Karpas-422 (cell line): ENCODE results near the gene POLA1. TPM values are rescaled to one million over a fixed set of nuclear protein-coding genes. Genes with fewer than 3 reads are reported as not detected.

Experiments used
- DNase-seq: peaks from one replicate; pipeline ENCODE4 v3.0.0-alpha.2; 2015
- H2AFZ ChIP-seq: fragments of 200-600 bp; sonication (generic); 2 replicates; pipeline ENCODE4 v1.6.1; 2014; ENCODE audit warnings: antibody characterized with exemption, low read length, mixed read lengths
- H3K27ac ChIP-seq: fragments of 200-600 bp; sonication (generic); 2 replicates; pipeline ENCODE4 v1.5.1; 2014; ENCODE audit warnings: mild to moderate bottlenecking, low read length, moderate library complexity
- H3K27me3 ChIP-seq: fragments of 200-600 bp; sonication (generic); 2 replicates; pipeline ENCODE4 v1.6.1; 2014; ENCODE audit warnings: low read length, mixed read lengths
- H3K36me3 ChIP-seq: fragments of 200-600 bp; sonication (generic); 2 replicates; pipeline ENCODE4 v1.6.1; 2014; ENCODE audit warnings: low read length, mixed read lengths; ENCODE audit not compliant: insufficient read depth
- H3K4me1 ChIP-seq: fragments of 200-600 bp; sonication (generic); 2 replicates; pipeline ENCODE4 v1.6.1; 2014; ENCODE audit warnings: mild to moderate bottlenecking, low read length, mixed read lengths
- H3K4me2 ChIP-seq: fragments of 200-600 bp; sonication (generic); 2 replicates; pipeline ENCODE4 v1.6.1; 2014; ENCODE audit warnings: low read length, low read depth, mild to moderate bottlenecking; ENCODE audit not compliant: poor library complexity, severe bottlenecking
- H3K4me3 ChIP-seq: fragments of 200-600 bp; sonication (generic); 2 replicates; pipeline ENCODE4 v1.5.1; 2014; ENCODE audit warnings: mild to moderate bottlenecking, antibody characterized with exemption, low read length, mixed read lengths
- H3K79me2 ChIP-seq: fragments of 200-600 bp; sonication (generic); 2 replicates; pipeline ENCODE4 v1.6.1; 2014; ENCODE audit warnings: mild to moderate bottlenecking, low read length, mixed read lengths
- H3K9ac ChIP-seq: fragments of 200-600 bp; sonication (generic); 2 replicates; pipeline ENCODE4 v1.6.0; 2014; ENCODE audit warnings: low read length
- H3K9me2 ChIP-seq: fragments of 200-600 bp; sonication (generic), shearing (Covaris generic); replicated peaks from 2 replicates; pipeline ENCODE4 v1.6.0; 2014; ENCODE audit warnings: mild to moderate bottlenecking, low read length, moderate library complexity; ENCODE audit not compliant: insufficient read depth
- H3K9me3 ChIP-seq: fragments of 300-700, 200-600 bp; sonication (generic); 2 replicates; pipeline ENCODE4 v1.6.1; 2014; ENCODE audit warnings: low read length, mixed read lengths
- H4K20me1 ChIP-seq: fragments of 200-600 bp; sonication (generic); 2 replicates; pipeline ENCODE4 v1.6.1; 2014; ENCODE audit warnings: mild to moderate bottlenecking, antibody characterized with exemption, low read length, low read depth; ENCODE audit not compliant: insufficient read depth
- total RNA-seq: library from RNA; depleted of rRNA; stranded (reverse); fragments of >200 nt; shearing (Covaris generic); gene quantifications from 2 replicates; pipeline ENCODE4 v1.2.3, GENCODE V29; 2014; ENCODE audit warnings: low replicate concordance

POLA1 gene
- total RNA-seq, 1 experiment from 2014 or later: 26.7 TPM

DNA sequence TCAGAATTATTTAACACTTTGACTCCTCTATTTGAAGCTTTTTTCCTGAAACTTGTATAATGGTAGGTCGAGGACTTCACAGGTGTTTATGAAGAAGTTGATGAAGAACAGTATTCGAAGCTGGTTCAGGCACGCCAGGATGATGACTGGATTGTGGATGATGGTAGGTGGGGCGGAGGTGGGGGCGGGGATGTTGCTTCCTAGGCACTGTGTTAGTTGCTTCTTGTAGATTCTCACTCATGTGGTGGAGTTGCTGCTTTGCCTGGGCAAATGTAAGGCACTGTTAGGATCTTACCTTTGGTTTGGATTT is 9.4 kb downstream of the POLA1 start:
- H3K4me2 ChIP-seq: no peak overlapping the region
- H3K36me3 ChIP-seq: peaks cover 42% of the 10 kb centered on the region; the same call in 1 of the 2 replicates
- H3K4me1 ChIP-seq: no peaks in the 10 kb centered on the region
- H3K27ac ChIP-seq: no peak overlapping the region
- no peaks in the 10 kb centered on the region for H3K9me2 ChIP-seq
- H3K9me3 ChIP-seq: no peaks in the 10 kb centered on the region
- no peaks in the 10 kb centered on the region for H4K20me1 ChIP-seq
- no peaks in the 10 kb centered on the region for H3K27me3 ChIP-seq
- DNase-seq: no peak
- no peak overlapping the region for H3K9ac ChIP-seq
- no peak overlapping the region for H2AFZ ChIP-seq
- peaks cover 36% of the 10 kb centered on the region for H3K79me2 ChIP-seq
- no peak overlapping the region for H3K4me3 ChIP-seq

DNA sequence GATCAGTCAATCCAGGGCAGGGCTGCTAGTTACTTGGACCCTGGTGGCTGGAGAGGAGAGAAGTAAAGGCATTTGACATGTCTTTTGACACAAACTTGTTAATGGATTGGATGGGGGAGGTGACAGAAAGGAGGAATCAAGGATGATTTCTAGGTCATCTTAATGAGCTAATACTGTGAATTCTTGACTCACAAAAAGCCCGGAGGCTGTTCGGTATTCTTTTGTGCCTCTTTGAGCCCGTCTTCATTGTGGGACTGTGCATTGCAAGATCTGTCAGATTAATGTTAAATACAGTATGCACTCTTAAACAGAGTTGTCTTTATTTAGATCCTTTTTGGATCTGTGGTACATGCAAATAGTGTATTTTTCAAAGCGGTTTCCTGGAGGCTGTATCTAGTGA is 25.1 kb downstream of the POLA1 start:
- no peak overlapping the region for H3K27ac ChIP-seq
- no peaks in the 10 kb centered on the region for H3K27me3 ChIP-seq
- no peaks in the 10 kb centered on the region for H3K4me1 ChIP-seq
- no peak for DNase-seq
- H3K9me3 ChIP-seq: no peaks in the 10 kb centered on the region
- no peak overlapping the region for H3K9ac ChIP-seq
- no peaks in the 10 kb centered on the region for H4K20me1 ChIP-seq
- H3K79me2 ChIP-seq: peaks cover 17% of the 10 kb centered on the region
- no peak overlapping the region for H2AFZ ChIP-seq
- no peak overlapping the region for H3K4me3 ChIP-seq
- H3K9me2 ChIP-seq: no peaks in the 10 kb centered on the region
- H3K36me3 ChIP-seq: peaks cover 20% of the 10 kb centered on the region
- no peak overlapping the region for H3K4me2 ChIP-seq

DNA sequence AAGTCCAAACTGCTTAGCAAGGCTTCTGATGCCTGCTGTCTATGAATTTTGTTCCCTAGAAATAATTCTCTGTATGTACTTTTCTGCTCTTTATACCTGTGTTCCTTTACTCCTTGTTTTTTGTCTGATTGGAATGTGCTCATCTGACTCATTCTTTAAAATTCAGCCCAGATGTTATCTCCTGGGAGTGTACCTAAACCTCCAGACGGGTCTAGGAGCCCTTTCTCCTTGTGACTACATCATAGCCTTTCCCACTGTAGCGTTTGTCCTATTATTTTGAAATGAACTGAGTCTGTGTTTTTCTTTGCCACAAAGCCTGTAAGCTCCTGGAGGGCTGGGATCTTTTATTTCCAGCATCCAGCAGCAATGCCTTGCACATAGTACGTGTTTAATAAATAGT is 26.3 kb downstream of the POLA1 start:
- no peaks in the 10 kb centered on the region for H3K9me2 ChIP-seq
- H3K4me3 ChIP-seq: no peak overlapping the region
- DNase-seq: no peak
- H3K36me3 ChIP-seq: peaks cover 24% of the 10 kb centered on the region
- H3K4me1 ChIP-seq: no peaks in the 10 kb centered on the region
- peaks cover 17% of the 10 kb centered on the region for H3K79me2 ChIP-seq
- no peak overlapping the region for H3K4me2 ChIP-seq
- H3K27ac ChIP-seq: no peak overlapping the region
- H3K9me3 ChIP-seq: no peaks in the 10 kb centered on the region
- H4K20me1 ChIP-seq: no peaks in the 10 kb centered on the region
- H3K27me3 ChIP-seq: no peaks in the 10 kb centered on the region
- H2AFZ ChIP-seq: no peak overlapping the region
- no peak overlapping the region for H3K9ac ChIP-seq

DNA sequence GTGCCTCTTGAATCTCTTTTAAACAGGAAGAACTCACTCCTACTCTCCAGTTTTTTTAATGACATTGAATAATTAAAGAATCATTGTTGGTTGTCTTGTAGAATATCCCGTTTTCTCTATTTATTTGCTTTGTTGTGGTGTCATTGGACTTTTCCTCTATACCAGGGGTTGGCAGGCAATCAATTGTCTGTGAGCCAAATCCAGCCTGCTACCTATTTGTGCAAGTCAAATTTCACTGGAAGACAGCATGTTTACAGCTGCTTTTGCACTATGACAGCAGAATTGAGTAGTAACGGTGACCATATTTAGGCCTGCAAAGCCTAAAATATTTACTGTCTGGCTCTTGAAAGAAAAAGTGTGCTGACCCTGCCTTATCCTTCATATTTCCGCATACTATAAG is 34.8 kb downstream of the POLA1 start:
- Histone ChIP-seq H3K36me3 (peaks cover 21% of the 10 kb centered on the region; the same call in 1 of the 2 replicates), H4K20me1 (no peaks in the 10 kb centered on the region), H3K4me3 (no peak overlapping the region), H3K79me2 (no peaks in the 10 kb centered on the region), H3K4me1 (no peaks in the 10 kb centered on the region), H3K4me2 (no peak overlapping the region), H3K9me3 (no peaks in the 10 kb centered on the region), H3K9me2 (no peaks in the 10 kb centered on the region), H2AFZ (no peak overlapping the region), H3K27me3 (no peaks in the 10 kb centered on the region), H3K9ac (no peak overlapping the region), H3K27ac (no peak overlapping the region)
- DNase-seq: no peak

DNA sequence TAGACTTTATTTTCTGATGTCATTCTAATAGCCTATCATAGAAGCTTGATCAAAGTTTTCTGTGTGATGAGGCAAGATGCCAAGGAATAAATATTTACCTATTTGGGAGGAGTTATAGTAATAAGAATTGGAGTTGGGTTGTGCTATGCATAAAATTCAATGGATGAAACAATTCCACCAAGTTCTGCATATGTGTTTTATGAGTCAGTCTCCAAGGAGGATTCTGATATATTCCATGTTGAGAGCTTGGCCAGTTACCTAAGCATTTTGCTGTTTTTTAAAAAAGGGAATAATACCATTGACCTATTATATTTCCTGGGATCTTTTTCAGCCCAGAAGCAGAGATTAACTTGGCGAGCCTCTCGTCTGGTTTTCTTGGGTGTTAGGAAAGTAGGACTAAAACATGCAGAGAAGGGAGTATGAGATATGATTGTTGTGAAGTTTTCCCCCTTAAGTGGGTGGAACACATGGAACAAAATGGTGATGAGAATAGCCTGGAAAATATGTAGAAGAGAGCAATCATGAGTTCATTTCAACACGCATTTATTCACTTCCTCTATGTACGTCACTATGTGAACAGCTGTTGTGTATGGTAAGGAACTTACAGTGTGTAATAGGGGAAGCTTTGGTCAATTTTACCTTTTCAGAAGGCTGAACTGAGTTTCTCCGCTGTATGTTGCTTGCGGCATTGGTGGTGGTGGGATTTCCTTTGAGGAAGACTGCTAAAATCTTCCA is 39.2 kb downstream of the POLA1 start:
- no peak overlapping the region for H3K27ac ChIP-seq
- H3K4me1 ChIP-seq: no peaks in the 10 kb centered on the region
- H3K9me3 ChIP-seq: no peaks in the 10 kb centered on the region
- no peak overlapping the region for H2AFZ ChIP-seq
- no peaks in the 10 kb centered on the region for H3K79me2 ChIP-seq
- no peak for DNase-seq
- H3K9me2 ChIP-seq: no peaks in the 10 kb centered on the region
- no peak overlapping the region for H3K4me3 ChIP-seq
- no peaks in the 10 kb centered on the region for H4K20me1 ChIP-seq
- peaks cover 8% of the 10 kb centered on the region; the same call in 1 of the 2 replicates for H3K36me3 ChIP-seq
- H3K4me2 ChIP-seq: no peak overlapping the region
- H3K27me3 ChIP-seq: no peaks in the 10 kb centered on the region
- H3K9ac ChIP-seq: no peak overlapping the region

DNA sequence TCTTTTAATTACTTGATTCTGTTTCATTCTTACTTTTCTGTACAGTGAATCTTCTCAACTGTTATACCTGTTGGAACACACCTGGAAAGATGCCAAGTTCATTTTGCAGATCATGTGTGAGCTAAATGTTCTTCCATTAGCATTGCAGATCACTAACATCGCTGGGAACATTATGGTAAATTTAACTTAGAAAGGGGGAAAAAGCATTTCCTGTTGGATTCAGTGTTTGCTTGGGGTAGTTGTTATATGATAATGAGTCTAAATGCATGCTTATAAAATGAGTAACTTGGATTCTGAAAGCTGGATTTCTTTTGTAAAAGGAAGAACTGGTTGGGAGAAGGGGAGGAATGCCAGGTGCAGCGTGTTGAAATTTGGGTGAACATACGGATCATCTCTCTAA is 47.6 kb downstream of the POLA1 start:
- H3K36me3 ChIP-seq: peaks cover 11% of the 10 kb centered on the region; the same call in 1 of the 2 replicates
- H3K4me2 ChIP-seq: no peak overlapping the region
- H4K20me1 ChIP-seq: no peaks in the 10 kb centered on the region
- no peaks in the 10 kb centered on the region for H3K4me1 ChIP-seq
- H3K79me2 ChIP-seq: no peaks in the 10 kb centered on the region
- H3K9me3 ChIP-seq: no peaks in the 10 kb centered on the region
- H3K9me2 ChIP-seq: no peaks in the 10 kb centered on the region
- H3K27me3 ChIP-seq: no peaks in the 10 kb centered on the region
- no peak for DNase-seq
- H3K9ac ChIP-seq: no peak overlapping the region
- H3K4me3 ChIP-seq: no peak overlapping the region
- no peak overlapping the region for H2AFZ ChIP-seq
- no peak overlapping the region for H3K27ac ChIP-seq

DNA sequence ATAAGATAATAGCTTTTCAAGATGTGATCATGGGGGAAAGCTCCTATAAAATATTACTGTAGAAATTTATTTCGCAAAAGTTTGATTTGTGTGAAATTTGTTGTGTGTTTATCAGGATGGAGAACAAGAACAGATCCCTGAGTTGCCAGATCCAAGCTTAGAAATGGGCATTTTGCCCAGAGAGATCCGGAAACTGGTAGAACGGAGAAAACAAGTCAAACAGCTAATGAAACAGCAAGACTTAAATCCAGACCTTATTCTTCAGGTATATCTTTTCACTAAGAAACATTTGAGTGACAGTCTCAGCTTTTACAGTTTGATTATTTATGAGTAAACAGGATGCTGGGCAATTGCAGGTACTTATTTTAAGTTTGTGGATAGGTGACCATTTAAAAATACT is 54.5 kb downstream of the POLA1 start:
- H3K79me2 ChIP-seq: no peaks in the 10 kb centered on the region
- H2AFZ ChIP-seq: no peak overlapping the region
- no peak for DNase-seq
- H3K27ac ChIP-seq: no peak overlapping the region
- H3K9me2 ChIP-seq: no peaks in the 10 kb centered on the region
- no peak overlapping the region for H3K4me3 ChIP-seq
- H3K36me3 ChIP-seq: peaks cover 8% of the 10 kb centered on the region; the same call in 1 of the 2 replicates
- no peaks in the 10 kb centered on the region for H3K4me1 ChIP-seq
- no peaks in the 10 kb centered on the region for H3K9me3 ChIP-seq
- no peak overlapping the region for H3K9ac ChIP-seq
- no peaks in the 10 kb centered on the region for H3K27me3 ChIP-seq
- H3K4me2 ChIP-seq: no peak overlapping the region
- no peaks in the 10 kb centered on the region for H4K20me1 ChIP-seq

DNA sequence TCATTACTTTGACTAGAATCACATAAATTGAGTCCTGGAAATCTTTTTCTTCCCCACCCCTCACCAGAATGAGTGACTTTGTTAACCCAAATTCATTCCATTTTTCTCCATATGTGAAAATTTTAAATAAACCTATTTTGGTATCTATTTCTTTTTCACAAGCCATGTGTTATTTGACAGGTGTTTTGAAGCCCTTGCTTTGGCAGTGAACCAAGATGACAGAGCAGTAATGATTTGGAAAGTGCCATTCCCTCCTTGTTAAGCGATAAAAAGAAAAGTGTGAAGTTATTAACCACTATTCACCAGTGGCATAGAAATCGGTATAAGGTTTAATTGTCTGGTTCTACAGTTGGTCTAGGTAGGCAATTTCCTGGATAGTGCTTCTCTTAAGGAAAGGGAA is 66.1 kb downstream of the POLA1 start:
- DNase-seq: no peak
- H2AFZ ChIP-seq: no peak overlapping the region
- no peak overlapping the region for H3K4me3 ChIP-seq
- H3K27ac ChIP-seq: no peak overlapping the region
- no peak overlapping the region for H3K9ac ChIP-seq
- peaks cover 2% of the 10 kb centered on the region; the same call in 1 of the 2 replicates for H3K36me3 ChIP-seq
- H3K9me3 ChIP-seq: no peaks in the 10 kb centered on the region
- 0 out of 2 replicates have a peak, but pooled peaks cover 10% of the 10 kb centered on the region for H3K79me2 ChIP-seq
- no peaks in the 10 kb centered on the region for H4K20me1 ChIP-seq
- H3K9me2 ChIP-seq: no peaks in the 10 kb centered on the region
- H3K4me2 ChIP-seq: no peak overlapping the region
- no peaks in the 10 kb centered on the region for H3K4me1 ChIP-seq
- no peaks in the 10 kb centered on the region for H3K27me3 ChIP-seq
